Mucosa of descending colon (tissue), 3 donors: ENCODE measurements around the gene CD28. TPM values are rescaled to one million over a fixed set of nuclear protein-coding genes. Genes with fewer than 3 reads are reported as not detected.
A peak's percentile ranks its signal among the peaks of the same experiment; 100 is the strongest.
"Not testable (repeated sequence)": the region's sequence is repeated elsewhere in the genome, so short reads cannot be mapped to it uniquely, and the experiment has no call there.

Experiments
- ATAC-seq: fragments of 200-7000 bp; cut with Tn5 transposase; one replicate; pipeline ENCODE4 v1.9.1; 2020; ENCODE audit warnings: mild to moderate bottlenecking, moderate library complexity
- DNase-seq, 3 donors: peaks; one replicate each; pipeline ENCODE4 v3.0.0-alpha.2; 2020
- H3K36me3 ChIP-seq: fragments of 200-600 bp; one replicate; pipeline ENCODE4 v1.8.0; 2021; ENCODE audit warnings: low read depth, mild to moderate bottlenecking
- H3K4me1 ChIP-seq: fragments of 200-600 bp; one replicate; pipeline ENCODE4 v1.8.0; 2021; ENCODE audit warnings: low read depth, mild to moderate bottlenecking
- H3K4me3 ChIP-seq: fragments of 200-600 bp; one replicate; pipeline ENCODE4 v1.8.0; 2021; ENCODE audit warnings: mild to moderate bottlenecking
- H3K9me3 ChIP-seq: fragments of 200-600 bp; one replicate; pipeline ENCODE4 v1.8.0; 2021; ENCODE audit warnings: mild to moderate bottlenecking
- CTCF ChIP-seq: fragments of 200-600 bp; IDR thresholded peaks from one replicate; pipeline ENCODE4 v1.8.0; 2022; ENCODE audit warnings: antibody characterized with exemption, mild to moderate bottlenecking
- intact Hi-C, 2 donors: fragments of 100-400 bp; cut with DNase I in 1 of 2; cut with micrococcal nuclease in 1 of 2; formaldehyde crosslinking; loops; one replicate each; pipeline versions ENCODE4 v1.11.0 to v1.11.1; 2022; cut with DNase I, micrococcal nuclease
- total RNA-seq, 3 donors: library from RNA; stranded (reverse); fragmentation: NEBNext Ultra II Directional in 2 of 3; extraction: Animal tissue kit (Norgen Biotek cat#: 25700) in 2 of 3; gene quantifications; one replicate each; pipeline versions ENCODE4 v1.2.1 to v1.2.4, GENCODE V29; 2021 to 2023
- donor health status: DM: no; HTN: no; CAD: no; lungs with moderate emphysema.
- donor health status: DM: no; HTN: no; CAD: no.
- donor health status: DM: no; HTN: yes; CAD: no.

The CD28 gene
- total RNA-seq, 3 donors from 2014 or later, result 0.41 to 1.4 (median 1.3) TPM

DNA sequence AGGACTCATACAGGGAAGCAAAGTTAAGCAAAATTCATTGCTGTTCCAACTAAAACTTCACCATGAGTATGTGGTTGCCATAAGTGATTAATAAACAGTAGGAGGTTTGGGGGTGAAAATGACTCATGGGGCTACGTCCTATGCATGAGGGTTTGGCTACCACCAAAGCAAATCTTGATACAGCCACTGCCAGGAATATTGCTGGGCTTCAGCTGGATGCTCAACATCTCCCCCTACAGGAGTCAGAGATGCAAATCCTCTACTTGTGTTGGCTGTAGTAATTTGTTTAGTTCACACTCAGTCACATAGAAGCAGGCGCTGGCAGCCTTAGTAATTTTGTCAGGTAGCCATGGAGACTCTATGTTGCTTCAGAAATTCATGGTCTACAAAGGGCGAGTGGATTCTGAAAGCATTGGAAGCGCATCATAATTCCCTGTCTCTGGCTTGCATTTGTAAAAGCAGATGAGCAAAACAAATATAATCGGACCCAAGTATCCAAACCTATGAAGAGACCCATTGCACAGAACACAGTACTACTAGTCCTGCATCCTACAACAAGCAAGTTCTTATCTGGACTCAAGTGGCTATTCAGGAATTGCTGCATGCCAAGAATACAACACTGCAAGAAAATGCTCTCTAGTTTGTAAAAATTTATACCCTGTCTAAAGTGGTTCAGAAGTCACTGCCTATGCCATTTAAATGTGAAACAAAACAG, 76.0 kb downstream of the CD28 start:
- peak; percentile 57 for TF ChIP-seq CTCF
- H3K36me3 ChIP-seq, result no peaks in the 10 kb centered on the region
- ATAC-seq (peak; percentile 91), DNase-seq (peak in 1 of 3 donors; percentile 60)
- H3K4me3 ChIP-seq, result no peak overlapping the region
- intact Hi-C loops, result no loop called here
- no peaks in the 10 kb centered on the region for H3K9me3 ChIP-seq
- no peaks in the 10 kb centered on the region for H3K4me1 ChIP-seq

- TF ChIP-seq CTCF, result no peak
- intact Hi-C loops, result no loop called here
- no peak overlapping the region for H3K4me3 ChIP-seq
- peak; percentile 51 for ATAC-seq
- no peak for DNase-seq
- H3K36me3 ChIP-seq, result no peaks in the 10 kb centered on the region
- no peaks in the 10 kb centered on the region for H3K9me3 ChIP-seq
- H3K4me1 ChIP-seq, result peaks cover 4% of the 10 kb centered on the region
Measured at GRCh38 chr2:203783496-203784203, 77.2 kb downstream of the CD28 start.

DNA sequence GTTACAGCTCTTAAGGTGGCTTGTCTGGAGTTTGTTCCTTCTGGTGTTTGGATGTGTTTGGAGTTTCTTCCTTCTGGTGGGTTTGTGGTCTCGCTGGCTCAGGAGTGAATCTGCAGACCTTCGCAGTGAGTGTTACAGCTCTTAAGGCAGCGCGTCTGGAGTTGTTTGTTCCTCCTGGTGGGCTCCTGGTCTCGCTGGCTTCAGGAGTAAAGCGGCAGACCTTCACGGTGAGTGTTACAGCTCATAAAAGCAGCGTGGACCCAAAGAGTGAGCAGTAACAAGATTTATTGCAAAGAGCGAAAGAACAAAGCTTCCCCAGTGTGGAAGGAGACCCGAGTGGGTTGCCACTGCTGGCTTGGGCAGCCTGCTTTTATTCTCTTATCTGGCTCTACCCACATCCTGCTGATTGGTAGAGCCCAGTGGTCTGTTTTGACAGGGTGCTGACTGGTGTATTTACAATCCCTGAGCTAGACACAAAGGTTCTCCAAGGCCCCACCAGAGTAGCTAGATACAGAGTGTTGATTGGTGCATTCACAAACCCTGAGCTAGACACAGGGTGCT, 78.4 kb downstream of the CD28 start:
- H3K4me3 ChIP-seq, intact Hi-C loops, H3K36me3 ChIP-seq, H3K9me3 ChIP-seq, H3K4me1 ChIP-seq, ATAC-seq, DNase-seq: not testable (repeated sequence)

DNA sequence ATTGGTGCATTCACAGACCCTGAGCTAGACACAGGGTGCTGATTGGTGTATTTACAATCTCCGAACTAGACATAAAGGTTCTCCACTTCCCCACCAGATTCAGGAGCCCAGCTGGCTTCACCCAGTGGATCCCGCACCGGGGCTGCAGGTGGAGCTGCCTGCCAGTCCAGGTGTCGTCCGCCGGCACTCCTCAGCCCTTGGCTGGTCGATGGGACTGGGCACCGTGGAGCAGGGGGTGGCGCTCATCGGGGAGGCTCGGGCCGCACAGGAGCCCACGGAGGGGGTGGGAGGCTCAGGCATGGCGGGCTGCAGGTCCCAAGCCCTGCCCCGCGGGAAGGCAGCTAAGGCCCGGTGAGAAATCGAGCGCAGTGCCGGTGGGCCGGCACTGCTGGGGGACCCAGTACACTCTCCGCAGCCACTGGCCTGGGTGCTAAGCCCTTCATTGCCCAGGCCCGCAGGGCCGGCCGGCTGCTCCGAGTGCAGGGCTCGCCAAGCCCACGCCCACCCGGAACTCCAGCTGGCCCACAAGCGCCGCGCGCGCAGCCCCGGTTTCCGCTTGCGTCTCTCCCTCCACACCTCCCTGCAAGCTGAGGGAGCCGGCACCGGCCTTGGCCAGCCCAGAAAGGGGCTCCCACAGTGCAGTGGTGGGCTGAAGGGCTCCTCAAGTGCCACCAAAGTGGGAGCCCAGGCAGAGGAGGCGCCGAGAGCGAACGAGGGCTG, 79.1 kb downstream of the CD28 start:
- intact Hi-C loops, H3K9me3 ChIP-seq, H3K4me3 ChIP-seq, DNase-seq, ATAC-seq, H3K36me3 ChIP-seq, H3K4me1 ChIP-seq: not testable (repeated sequence)

DNA sequence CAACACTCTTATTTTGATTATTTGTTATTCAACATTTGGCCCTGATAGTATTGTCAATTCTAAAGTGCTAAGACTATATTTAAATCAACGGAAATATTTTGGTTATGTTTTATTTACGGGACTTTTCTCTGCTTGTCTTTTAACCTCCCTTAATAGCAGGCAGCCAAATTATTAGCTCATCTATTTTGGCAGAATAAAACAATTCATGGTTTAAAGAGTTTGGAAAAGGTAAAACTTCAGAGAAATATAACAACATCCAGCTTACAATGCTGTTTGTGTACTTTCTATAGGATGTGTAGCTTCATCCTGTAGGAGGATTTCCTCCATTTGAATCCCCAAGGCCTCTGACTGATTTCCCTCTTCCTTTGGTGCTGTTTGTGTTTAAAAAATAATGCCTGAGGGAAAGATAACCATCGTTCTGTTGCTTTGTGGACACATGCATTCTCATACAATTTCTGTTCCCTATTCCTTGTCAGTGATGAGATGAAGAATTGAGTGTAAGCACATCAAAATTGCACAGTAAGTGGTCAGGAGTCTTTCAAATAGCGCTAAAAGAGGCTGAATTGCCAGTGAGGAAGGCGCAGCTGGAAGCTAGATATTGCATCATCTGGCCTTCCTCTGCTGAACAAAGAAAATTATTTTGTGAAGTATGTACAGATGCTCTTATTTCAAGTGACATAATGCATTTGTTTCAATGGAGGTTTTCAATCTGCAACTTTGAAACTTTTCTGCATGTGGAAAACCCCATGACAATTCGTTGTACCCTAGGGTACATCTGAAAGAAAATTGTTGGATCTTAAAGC, 80.3 kb downstream of the CD28 start:
- intact Hi-C loops, result no loop called here
- Histone ChIP-seq H3K9me3 (no peaks in the 10 kb centered on the region), H3K4me3 (no peak overlapping the region), H3K36me3 (no peaks in the 10 kb centered on the region), H3K4me1 (peaks cover 4% of the 10 kb centered on the region)
- DNase-seq (peak in 1 of 3 donors; percentile 20), ATAC-seq (no peak)
- TF ChIP-seq CTCF, result no peak

DNA sequence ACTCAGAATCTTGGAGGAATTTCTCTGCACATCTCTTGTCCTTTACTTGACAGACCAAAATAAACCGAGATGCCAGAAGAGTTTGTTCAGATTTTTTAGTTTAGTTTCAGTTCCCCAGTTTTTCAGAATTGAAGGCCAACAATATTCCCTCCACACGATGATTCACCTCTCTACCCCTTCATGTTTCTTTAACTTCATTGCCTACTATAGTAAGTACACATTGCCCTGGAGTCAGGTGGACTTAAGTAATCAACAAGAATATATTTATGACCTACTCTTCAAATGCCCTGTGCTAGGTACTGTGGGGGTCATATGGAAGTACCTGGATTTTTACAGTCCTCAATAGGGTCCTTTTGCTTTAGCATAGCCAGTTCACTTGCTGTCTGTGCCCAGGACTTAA, 81.5 kb downstream of the CD28 start:
- H3K36me3 ChIP-seq, result no peaks in the 10 kb centered on the region
- H3K4me1 ChIP-seq, result peaks cover 4% of the 10 kb centered on the region
- no peak overlapping the region for H3K4me3 ChIP-seq
- ATAC-seq (peak; percentile 15), DNase-seq (no peak)
- H3K9me3 ChIP-seq, result no peaks in the 10 kb centered on the region
- no peak for TF ChIP-seq CTCF
- intact Hi-C loops, result no loop called here
